Left ventricle myocardium inferior (tissue), 1 donor: Measurements from ENCODE around the gene TBC1D22A. TPM values are rescaled to one million over a fixed set of nuclear protein-coding genes. Genes with fewer than 3 reads are reported as not detected.

Source experiments
- DNase-seq: peaks from one replicate; pipeline ENCODE4 v3.0.0-alpha.2; 2020
- H3K27ac ChIP-seq: fragments of 200-600 bp; replicated peaks from 2 replicates; pipeline ENCODE4 v1.8.0; 2021
- H3K27me3 ChIP-seq: fragments of 200-600 bp; 2 replicates; pipeline ENCODE4 v1.8.0; 2021; ENCODE audit warnings: low read depth
- H3K36me3 ChIP-seq: fragments of 200-600 bp; 2 replicates; pipeline ENCODE4 v1.8.0; 2021
- H3K4me1 ChIP-seq: fragments of 200-600 bp; 2 replicates; pipeline ENCODE4 v1.8.0; 2021
- H3K4me3 ChIP-seq: fragments of 200-600 bp; 2 replicates; pipeline ENCODE4 v1.8.0; 2021; ENCODE audit warnings: mild to moderate bottlenecking, moderate library complexity
- H3K9me3 ChIP-seq: fragments of 200-600 bp; replicated peaks from 2 replicates; pipeline ENCODE4 v1.8.0; 2021
- intact Hi-C: fragments of 100-400 bp; cut with micrococcal nuclease; formaldehyde crosslinking; loops from one replicate; pipeline ENCODE4 v1.11.0; 2022
- total RNA-seq: library from RNA; stranded (reverse); fragmentation: NEBNext Ultra II Directional; extraction: Animal tissue kit (Norgen Biotek cat#: 25700); gene quantifications from one replicate; pipeline ENCODE4 v1.2.1, GENCODE V29; 2021
- TF ChIP-seq, protein P1 (sequence below): fragments of 200-600 bp; IDR thresholded peaks from 2 replicates; pipeline ENCODE4 v1.8.0; 2021; ENCODE audit warnings: antibody characterized with exemption, mild to moderate bottlenecking, borderline replicate concordance
- donor health status: DM: no; HTN: yes; CAD: no; lungs with severe emphysema.

Gene TBC1D22A
- total RNA-seq, 1 donor from 2014 or later: 16.2 TPM

DNA sequence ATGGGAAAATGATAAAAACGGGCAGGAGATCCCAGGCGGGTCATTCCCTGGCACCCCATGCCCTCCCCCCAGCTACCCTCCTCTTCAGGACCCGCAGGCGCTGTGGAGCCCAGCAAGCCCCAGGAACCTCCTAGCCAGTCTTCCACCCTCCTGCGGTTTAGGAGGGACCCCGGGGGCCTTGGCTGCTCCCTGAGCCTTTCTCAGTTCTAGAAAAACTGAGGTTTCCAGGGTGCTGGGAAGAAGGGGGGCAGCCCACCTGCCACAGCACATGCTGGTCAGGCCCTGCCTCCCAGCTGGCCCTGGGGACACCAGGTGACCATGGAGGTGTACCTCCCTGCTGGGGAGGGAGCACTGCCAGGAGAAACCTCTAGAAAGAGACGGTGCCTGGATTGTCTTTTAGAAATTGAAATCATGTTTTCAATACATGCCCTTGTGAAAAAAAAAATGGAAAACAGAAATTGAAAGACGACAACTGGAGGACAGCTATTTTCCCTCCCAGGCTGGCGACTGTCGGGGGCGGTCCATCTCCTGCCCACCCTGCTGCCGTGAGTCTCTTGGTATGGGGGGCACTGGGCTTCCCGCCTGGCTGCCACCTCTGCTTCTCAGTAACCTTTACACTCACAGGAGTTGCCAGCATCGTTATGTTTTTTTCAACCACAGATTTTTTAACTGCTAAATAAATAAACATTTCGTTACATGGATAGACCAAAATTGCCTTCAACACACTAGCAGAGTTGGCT, 398.5 kb downstream of the TBC1D22A start:
- H3K9me3 ChIP-seq: no peaks in the 10 kb centered on the region
- H3K27me3 ChIP-seq: no peaks in the 10 kb centered on the region
- TF ChIP-seq, protein P1, sequence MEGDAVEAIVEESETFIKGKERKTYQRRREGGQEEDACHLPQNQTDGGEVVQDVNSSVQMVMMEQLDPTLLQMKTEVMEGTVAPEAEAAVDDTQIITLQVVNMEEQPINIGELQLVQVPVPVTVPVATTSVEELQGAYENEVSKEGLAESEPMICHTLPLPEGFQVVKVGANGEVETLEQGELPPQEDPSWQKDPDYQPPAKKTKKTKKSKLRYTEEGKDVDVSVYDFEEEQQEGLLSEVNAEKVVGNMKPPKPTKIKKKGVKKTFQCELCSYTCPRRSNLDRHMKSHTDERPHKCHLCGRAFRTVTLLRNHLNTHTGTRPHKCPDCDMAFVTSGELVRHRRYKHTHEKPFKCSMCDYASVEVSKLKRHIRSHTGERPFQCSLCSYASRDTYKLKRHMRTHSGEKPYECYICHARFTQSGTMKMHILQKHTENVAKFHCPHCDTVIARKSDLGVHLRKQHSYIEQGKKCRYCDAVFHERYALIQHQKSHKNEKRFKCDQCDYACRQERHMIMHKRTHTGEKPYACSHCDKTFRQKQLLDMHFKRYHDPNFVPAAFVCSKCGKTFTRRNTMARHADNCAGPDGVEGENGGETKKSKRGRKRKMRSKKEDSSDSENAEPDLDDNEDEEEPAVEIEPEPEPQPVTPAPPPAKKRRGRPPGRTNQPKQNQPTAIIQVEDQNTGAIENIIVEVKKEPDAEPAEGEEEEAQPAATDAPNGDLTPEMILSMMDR: no peak
- intact Hi-C loops: no loop called here
- peaks cover 24% of the 10 kb centered on the region for H3K4me1 ChIP-seq
- H3K36me3 ChIP-seq: no peaks in the 10 kb centered on the region
- H3K4me3 ChIP-seq: no peak overlapping the region
- no peak overlapping the region for H3K27ac ChIP-seq
- DNase-seq: no peak

DNA sequence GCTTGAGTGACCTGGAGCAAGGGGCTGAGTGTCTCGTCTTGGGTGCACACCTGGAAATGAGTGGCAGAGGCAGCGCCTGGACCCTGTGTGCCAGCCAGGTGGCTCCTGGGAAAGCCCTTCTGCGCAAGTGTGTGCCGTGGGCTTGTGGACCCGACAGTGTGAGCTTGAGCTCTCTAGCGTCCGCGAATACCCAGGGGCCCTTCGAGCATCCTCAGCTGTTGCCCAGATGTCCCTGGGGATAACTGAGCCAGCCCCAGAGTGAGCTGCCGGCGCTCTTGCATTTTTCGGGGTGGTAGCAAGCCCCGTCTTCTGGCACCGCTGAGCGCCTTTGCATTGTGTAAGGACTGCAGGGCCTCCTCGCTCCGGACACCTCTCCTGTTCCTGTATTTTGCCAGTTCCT, 399.2 kb downstream of the TBC1D22A start:
- no peak overlapping the region for H3K27ac ChIP-seq
- no peaks in the 10 kb centered on the region for H3K36me3 ChIP-seq
- H3K4me3 ChIP-seq: no peak overlapping the region
- peaks cover 24% of the 10 kb centered on the region for H3K4me1 ChIP-seq
- DNase-seq: no peak
- no peaks in the 10 kb centered on the region for H3K27me3 ChIP-seq
- no peaks in the 10 kb centered on the region for H3K9me3 ChIP-seq
- TF ChIP-seq, protein P1: no peak
- intact Hi-C loops: no loop called here

DNA sequence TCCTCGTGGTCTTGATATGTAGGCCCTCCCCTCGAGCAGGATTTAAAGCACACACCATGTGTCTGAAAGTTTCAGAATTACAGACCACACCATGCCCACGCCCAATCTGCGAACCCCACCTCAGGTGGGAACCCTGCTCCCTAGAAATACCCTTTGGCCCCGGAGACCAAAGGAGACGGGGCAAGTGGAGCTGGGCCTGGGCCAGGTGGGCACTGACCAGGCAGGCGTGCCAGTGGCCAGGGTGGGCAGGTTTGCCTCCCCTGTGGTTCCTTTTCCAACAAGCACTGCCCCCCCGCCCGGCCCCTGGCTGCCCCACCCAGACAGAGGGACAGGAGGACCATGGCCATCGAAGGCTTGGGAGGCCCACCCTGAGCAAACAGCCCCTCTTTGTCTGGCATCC, 400.4 kb downstream of the TBC1D22A start:
- DNase-seq: no peak
- H3K4me1 ChIP-seq: peaks cover 24% of the 10 kb centered on the region
- H3K27me3 ChIP-seq: no peaks in the 10 kb centered on the region
- TF ChIP-seq, protein P1: no peak
- no peak overlapping the region for H3K27ac ChIP-seq
- no peak overlapping the region for H3K4me3 ChIP-seq
- H3K36me3 ChIP-seq: peaks cover 3% of the 10 kb centered on the region
- peaks cover 6% of the 10 kb centered on the region for H3K9me3 ChIP-seq
- intact Hi-C loops: no loop called here

DNA sequence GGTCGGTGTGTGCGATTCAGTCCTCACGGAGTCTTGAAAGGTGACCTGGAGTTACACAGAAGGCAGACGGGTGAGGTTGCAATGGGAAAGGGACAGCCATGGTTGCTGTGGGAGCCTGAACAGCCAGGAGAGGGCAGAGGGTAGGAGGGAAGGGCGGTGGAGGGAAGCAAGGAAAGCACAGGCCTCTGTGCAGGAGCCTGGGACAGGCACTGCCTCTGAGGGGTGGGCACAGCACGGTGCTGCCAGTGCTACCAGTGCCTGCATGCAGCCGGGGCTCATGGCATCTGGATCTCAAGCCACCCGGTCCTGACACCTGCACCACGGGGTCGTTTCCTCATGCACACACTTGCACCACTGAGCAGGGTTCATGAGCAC, 401.0 kb downstream of the TBC1D22A start:
- Histone ChIP-seq H3K9me3 (peaks cover 6% of the 10 kb centered on the region), H3K36me3 (peaks cover 3% of the 10 kb centered on the region), H3K4me1 (peaks cover 24% of the 10 kb centered on the region), H3K27me3 (no peaks in the 10 kb centered on the region), H3K4me3 (no peak overlapping the region), H3K27ac (peak overlapping the region; percentile 84)
- TF ChIP-seq, protein P1: no peak
- no peak for DNase-seq
- intact Hi-C loops: no loop called here

DNA sequence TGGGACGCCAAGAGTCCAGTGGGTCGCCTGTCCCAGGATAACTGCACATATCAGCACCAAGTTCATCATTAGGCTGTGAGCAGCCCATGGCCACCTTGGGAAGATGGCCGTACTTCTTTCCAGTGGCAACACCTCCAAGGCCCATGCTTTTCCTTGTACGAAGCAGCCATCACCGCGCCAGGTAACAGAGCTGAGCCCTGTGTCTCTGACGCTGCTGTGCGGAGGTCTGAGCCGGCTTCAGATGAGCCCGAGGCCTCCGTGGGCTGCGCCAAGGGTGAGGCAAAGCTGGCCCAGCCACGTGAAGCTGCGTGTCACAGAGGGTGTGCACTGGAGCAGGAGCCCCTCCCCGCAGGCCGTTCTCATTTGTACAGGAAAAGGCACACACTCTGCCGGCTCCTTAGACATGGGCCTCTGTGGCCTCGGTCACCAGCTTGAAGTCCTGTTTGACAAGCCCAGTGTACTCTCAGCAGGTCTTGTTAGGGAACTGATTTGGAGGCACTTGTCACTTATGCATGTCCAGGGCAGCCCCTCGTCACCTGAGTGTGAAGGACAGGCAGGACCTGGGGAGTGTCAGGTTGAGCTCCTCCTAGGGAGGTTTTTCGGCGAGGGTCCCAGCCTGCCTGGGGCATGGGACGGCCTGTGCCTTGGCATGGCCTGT, 401.5 kb downstream of the TBC1D22A start:
- TF ChIP-seq, protein P1: no peak
- Histone ChIP-seq H3K9me3 (peaks cover 6% of the 10 kb centered on the region), H3K27me3 (no peaks in the 10 kb centered on the region), H3K4me3 (peak overlapping the region; percentile 9), H3K4me1 (peaks cover 24% of the 10 kb centered on the region), H3K27ac (peak overlapping the region; percentile 84), H3K36me3 (peaks cover 3% of the 10 kb centered on the region)
- peak; percentile 42 for DNase-seq
- intact Hi-C loops: no loop called here
